ENCODE measurements around the gene NANS.
"Not testable (repeated sequence)": the region's sequence is repeated elsewhere in the genome, so short reads cannot be mapped to it uniquely, and the experiment has no call there.

Gene NANS, protein sequence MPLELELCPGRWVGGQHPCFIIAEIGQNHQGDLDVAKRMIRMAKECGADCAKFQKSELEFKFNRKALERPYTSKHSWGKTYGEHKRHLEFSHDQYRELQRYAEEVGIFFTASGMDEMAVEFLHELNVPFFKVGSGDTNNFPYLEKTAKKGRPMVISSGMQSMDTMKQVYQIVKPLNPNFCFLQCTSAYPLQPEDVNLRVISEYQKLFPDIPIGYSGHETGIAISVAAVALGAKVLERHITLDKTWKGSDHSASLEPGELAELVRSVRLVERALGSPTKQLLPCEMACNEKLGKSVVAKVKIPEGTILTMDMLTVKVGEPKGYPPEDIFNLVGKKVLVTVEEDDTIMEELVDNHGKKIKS

DNA sequence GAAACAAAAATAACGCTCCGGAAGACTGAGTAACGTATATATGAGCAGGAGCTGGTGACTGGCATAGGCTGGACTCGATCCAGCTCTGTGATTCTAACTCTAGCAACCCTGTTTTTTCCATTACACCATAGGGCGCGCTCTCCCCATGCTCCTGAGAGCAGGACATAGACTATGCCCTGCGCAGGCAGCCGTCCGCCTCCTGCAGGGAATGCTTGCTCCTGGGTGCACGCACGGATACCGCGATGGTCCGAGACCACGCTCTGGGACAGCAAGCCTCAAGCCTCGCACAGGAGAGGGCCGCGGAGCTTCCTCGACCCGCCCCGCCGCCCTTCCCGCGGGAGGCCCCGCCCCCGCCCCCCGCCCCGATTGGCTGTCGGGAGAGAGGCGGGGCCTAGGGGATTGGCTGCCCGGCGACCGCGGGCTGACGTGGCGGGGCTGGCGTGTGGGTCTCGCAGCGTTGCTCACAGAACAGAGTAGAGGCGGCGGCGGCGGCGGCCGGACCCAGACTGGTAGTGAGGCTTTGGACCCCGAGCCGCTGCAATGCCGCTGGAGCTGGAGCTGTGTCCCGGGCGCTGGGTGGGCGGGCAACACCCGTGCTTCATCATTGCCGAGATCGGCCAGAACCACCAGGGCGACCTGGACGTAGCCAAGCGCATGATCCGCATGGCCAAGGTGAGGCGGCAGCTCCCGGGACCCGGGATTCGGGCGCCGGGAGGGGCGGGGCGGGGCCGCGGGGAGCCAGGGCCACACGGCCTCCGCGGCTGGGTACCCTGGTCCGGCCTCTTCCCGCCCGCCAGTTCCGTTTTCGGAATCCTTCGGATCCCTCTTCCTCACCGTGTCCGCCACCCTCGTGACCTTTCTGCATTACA lies at the start of gene NANS:
Gene NANS (plus strand): TSS at position 464 of the 869 bp plus-strand sequence. CDS start 77 bp downstream, at position 541.
- peak; percentile 90 to 91 for DNase-seq

GRCh38 chr9:98007251-98007928 lies 49.1 kb upstream of the NANS start:
- DNase-seq: no peak

DNA sequence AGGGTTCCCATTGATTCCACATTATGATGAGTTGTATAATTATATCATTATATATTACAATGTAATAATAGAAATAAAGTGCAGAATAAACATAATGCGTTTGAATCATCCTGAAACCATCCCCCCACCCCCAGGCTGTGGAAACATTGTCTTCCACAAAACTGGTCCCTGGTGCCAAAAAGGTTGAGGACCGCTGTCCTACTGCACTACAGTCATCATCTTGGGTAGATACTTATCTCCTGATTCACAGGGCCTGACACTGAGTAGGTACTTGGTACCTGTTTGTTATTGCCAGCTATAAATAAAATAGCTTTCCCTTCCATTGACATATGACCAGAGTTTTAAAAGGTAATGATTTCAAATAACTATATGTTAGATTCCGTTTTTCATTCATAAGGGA lies 47.8 kb upstream of the NANS start:
- no peak for DNase-seq

GRCh38 chr9:98009437-98009836 lies 47.1 kb upstream of the NANS start:
- no peak for DNase-seq

DNA sequence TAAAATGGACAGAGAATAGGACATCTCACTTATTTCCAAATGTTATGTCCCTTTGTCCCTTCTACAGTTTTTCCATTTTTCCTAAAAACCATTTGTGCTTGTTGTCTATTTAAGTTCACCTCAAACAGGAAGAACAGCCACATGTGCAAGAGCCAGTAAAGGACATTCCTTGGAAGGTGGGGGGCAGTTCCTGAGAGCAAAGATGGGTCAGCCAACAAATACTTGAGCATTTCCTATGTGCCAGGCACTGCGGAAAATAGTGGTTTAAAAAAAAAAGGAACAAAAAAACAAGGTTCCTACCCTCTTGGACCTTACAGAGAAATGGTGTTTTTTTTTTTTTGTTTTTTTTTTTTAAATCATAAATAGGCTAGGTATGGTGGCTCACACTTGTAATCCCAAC lies 46.6 kb upstream of the NANS start:
- no peak for DNase-seq

- DNase-seq: no peak
These were observed 46.1 kb upstream of the NANS start for GRCh38 chr9:98010445-98010844.

DNA sequence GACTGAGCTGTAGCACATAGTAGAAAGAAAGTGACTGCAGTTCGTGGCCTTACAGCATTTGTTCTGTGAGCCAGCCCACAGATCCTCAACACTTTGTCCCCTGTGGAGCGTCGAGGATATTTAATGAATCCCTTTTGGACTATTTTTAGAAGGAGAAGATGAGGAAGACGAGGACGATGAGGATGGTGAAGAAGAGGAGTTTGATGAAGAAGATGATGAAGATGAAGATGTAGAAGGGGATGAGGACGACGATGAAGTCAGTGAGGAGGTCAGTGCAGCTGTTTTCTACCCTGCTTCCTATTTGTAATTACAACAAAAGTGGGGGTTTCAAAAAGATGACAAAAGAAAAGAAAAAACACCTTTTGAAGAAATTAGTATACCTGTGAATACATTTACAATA lies 45.4 kb upstream of the NANS start:
- DNase-seq: no peak

- no peak for DNase-seq
These were observed 40.3 kb upstream of the NANS start for GRCh38 chr9:98016137-98016680.

DNA sequence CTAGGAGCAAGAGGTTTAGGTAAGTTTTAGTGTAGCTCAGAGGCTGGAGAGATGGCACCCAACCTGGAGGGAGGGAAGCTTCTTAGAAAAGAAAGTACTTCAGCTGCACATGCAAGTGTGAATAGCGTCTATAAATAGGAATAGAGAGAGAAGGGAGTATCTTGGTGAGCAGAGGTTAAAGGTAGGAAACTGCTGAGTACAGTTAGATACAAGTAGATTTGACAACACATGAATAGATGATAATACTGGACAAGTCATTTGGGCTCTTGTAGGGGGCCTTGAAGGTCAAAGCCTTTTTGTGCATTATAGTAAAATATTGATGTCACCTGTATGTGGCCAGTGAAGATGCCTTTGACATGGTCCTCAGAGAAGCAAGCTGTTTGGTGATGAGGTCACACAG lies 39.2 kb upstream of the NANS start:
- no peak for DNase-seq

DNA sequence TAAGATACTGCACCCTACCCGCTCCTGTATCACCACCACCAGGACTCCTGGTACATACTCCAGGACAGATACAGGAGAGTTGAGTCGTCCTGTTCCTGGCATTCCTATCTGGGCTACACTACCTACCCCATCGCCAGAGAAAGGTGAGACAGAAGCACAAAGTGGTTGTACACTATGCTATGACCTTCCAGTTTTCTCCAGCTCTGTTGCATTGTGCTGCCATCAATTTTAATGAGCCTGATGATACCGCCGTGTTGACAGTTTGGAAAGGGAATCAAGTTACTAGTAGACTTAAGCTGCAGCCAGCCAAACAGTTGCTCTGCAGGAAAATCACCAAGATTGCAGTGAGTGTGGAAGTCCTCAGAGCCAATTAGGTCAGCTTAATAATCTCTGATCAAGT lies 38.2 kb upstream of the NANS start:
- DNase-seq: no peak

DNA sequence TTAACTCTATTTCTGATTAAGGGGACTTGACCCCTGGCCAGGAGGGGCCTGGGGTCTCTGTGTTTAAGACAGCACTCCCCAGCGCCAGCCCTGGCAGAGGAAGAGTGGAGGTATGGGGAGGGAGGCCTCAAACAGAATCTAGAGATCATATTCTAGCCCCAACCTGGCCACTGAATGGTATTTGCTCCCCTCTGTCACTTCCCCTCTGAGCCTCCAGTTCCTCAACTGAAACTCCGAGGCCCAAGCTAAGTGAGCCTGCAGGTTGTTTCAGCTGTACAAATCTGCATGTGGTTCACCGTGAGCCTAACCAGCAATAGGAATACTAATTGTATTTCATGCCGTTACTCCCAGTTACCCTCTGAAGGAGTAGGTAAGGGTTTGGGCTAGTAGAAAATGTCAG lies 37.4 kb upstream of the NANS start:
- no peak for DNase-seq

- DNase-seq: not testable (repeated sequence)
These were observed 36.7 kb upstream of the NANS start for GRCh38 chr9:98019869-98020268.

GRCh38 chr9:98020476-98021145 lies 35.9 kb upstream of the NANS start:
- DNase-seq: no peak

GRCh38 chr9:98021306-98022040 lies 35.1 kb upstream of the NANS start:
- DNase-seq: no peak

- no peak for DNase-seq
These were observed 34.1 kb upstream of the NANS start for GRCh38 chr9:98022447-98022846.

DNA sequence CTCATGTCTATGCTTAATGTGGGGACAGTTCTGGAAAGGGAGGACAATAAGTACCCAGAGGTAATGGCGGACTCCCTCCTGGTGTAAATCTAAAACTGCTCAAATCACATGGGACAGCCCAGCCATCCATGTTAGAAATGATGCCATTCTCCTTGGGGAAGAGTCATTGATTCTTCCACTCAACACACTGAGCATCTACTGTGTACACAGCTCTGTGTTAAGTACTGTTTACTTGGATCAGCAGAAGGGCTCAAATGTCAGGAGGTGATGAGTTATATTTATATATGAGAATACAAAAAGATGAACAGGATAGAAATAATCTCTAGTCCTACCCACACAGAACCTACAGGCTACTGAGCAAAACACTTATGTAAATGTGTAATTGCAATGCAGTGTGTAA lies 31.8 kb upstream of the NANS start:
- DNase-seq: no peak

DNA sequence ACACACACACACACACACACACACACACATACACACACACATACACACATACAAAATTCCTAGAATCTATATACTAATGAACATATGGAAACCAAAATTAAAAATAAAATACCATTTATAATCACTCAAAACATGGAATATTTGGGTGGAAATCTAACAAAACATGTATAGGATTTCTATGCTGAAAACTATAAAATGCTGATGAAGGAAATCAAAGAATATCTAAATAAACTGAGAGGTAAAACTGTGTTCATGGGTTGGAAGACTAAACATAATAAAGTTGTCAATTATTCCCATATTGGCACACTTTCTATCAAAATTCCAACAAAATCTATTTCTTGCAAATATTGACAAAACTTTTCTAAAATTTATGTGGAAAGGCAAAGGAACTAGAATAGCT lies 25.4 kb upstream of the NANS start:
- DNase-seq: no peak

DNA sequence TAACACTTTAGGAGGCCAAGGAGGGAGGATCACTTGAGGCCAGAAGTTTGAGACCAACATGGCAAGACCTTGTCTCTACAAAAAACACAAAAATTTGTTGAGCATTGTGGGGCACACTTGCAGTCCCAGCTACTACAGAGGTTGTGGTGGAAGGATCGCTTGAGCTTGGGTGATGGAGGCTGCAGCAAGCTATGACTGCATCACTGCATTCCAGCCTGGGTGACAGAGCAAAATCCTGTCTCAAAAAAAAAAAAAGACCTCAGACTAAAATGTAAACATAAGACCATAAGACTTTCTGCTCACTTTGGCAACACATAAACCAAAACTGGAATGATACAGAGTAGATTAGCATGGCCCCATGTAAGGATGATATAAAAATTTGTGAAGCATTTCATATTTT lies 24.6 kb upstream of the NANS start:
- no peak for DNase-seq

DNA sequence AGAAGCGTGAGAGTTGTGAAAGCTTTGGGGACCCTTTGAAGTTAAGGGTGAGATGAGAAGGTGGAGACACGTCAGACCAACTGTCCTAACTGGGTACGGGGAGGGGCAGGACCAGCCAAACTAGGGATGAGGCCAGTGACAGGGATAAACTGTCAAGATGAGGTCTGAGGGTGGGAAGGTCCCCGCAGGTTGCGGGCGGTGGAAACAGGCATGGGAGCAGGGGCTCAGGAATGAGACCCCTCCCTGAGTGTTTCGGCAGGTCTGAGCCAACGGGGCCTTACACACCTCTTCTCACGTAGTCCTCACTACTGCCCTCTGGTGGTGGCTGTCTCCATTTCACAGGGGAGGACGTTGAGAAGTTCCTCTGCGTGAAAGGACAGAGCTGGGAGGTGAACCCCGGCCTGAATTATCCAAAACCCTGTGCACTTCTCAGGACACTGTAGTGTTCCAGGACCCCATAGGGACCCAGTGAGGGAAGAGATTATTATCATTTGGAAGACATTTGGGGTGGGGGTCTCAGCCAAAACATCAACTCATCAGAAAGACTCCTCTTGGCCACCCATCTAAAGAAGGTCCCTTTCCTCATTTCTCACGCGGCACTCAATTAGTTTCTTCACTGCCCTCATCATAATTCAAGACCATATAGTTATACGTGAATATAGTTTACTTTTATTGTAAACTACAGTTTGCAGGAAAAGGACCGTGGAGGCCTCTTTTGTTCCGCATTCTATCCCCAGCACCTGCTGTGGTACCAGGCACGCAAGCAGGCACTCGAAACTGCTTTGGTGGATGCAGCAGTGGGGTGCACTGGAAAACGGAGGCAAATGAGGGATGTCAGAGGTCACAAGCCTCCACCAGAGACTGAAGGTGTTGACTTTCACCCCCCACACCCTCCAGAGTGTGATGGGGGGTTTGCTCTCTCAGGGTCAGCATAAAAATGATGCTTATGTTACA lies 21.7 kb upstream of the NANS start:
- DNase-seq: peak; percentile 84 to 87

DNA sequence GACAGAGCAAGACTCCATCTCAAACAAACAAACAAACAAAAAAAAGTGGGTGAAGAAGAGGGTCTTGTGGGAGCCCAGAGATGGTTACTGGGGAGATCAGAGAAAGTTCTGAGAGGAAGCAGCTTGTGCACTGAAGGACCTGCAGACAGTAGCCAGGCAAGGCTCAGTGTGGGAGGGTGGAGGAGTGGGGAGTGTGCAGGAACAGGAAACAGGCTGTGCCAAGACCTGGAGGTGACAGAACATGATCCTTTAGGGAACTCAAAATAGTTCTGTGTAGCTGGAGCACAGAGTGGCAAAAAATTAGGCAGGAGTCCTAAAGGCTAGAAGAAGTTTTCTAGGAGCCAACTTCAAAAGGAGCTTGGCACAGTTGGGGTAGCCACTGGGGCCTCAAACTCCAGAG lies 19.2 kb upstream of the NANS start:
- DNase-seq: no peak

- no peak for DNase-seq
These were observed 17.6 kb upstream of the NANS start for GRCh38 chr9:98038958-98039357.
